Hematopoietic multipotent progenitor cell treated with erythropoietin and hydrocortisone succinate and interleukin-3 and kit ligand, for 17 days (in vitro differentiated cells): ENCODE results near the gene LLCFC1.
A peak's percentile ranks its signal among the peaks of the same experiment; 100 is the strongest.
"Not testable (repeated sequence)": the region's sequence is repeated elsewhere in the genome, so short reads cannot be mapped to it uniquely, and the experiment has no call there.

ENCODE experiments used
- DNase-seq: peaks from one replicate; pipeline ENCODE4 v3.0.0-alpha.2; 2015; ENCODE audit warnings: low spot score

Gene LLCFC1

GRCh38 chr7:142943706-142944268 is 4.5 kb downstream of the LLCFC1 start:
- DNase-seq, result no peak

GRCh38 chr7:142945001-142945400 is 5.7 kb downstream of the LLCFC1 start:
- no peak for DNase-seq

- DNase-seq, result no peak
Measured at GRCh38 chr7:142948603-142949002, 9.3 kb downstream of the LLCFC1 start.

- no peak for DNase-seq
Measured at GRCh38 chr7:142950235-142950634, 11.0 kb downstream of the LLCFC1 start.

GRCh38 chr7:142954680-142955268 is 15.5 kb downstream of the LLCFC1 start:
- DNase-seq, result no peak

- peak; percentile 62 for DNase-seq
Measured at GRCh38 chr7:142956951-142957623, 17.8 kb downstream of the LLCFC1 start.

DNA sequence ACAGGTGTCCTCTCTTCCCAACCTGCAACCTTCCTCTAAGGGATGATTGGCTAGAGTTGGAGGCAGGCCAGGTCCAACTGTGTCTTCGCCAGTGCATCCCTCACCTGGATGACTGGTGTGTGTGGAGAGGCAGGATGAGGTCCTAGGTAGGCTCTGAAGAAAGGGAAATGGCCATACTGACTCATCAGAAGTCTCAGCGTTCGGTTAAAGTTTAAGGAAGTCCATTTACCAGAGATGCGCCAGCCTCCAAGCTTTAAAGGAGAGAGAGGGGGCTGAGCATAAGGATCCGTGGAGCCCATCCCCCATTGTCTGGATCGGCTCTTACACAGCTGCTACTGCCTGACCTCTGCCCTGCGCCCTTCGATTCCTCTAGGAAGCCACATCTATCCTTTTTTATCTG is 18.4 kb downstream of the LLCFC1 start:
- no peak for DNase-seq

GRCh38 chr7:142959202-142959601 is 19.9 kb downstream of the LLCFC1 start:
- no peak for DNase-seq

DNA sequence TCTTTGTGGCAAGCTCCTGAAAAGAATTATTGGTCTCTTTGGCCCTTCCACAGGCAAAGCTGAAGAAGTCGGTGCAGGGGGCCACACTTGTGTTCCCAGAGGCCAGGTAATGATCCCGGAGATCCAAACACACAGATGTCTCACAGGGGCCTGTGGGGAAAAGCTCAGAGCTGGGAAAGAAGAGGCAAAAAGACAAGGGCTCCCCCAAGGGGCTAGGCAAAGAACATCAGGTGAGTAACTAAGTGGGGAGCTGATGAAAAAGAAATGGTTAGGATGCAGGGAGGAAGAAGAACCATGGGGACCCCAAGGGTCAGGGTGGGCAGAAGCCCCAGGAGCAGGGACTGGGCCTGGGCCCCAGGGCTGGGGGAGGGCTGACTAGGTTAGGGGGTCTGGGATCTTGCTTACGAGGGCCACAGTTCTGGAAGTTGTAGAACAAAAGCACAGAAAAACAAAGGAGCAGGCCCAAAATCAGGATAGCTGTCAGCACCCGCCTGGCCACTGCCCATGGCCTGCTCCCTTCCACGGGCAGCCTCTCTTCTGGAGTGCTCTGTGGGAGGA is 21.8 kb downstream of the LLCFC1 start:
- peak; percentile 74 for DNase-seq

DNA sequence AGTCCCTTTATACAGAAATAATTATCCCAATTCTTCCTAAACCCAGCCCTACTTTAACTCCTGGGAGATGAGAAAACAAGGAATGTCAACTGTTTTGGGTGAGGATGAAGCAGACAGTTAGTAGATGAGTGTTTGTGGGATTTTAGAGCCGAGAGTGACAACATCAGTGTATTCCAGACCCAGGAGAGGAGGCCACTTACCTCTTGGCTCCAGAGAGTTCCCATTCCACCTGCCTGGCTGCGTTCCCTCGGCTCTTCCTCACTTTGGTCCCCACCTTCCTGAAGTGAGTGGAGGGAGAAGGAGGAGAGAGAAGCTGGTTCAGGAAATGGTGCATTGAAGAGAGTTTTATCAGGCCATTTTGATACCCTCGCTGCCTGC is 22.3 kb downstream of the LLCFC1 start:
- DNase-seq, result peak; percentile 57

- DNase-seq, result peak; percentile 84
Measured at GRCh38 chr7:142961973-142962926, 23.0 kb downstream of the LLCFC1 start, which contains the start of gene KEL. Gene KEL (minus strand): TSS chr7:142962363. CDS start chr7:142962206, 157 bp downstream.

GRCh38 chr7:142962991-142963390 is 23.7 kb downstream of the LLCFC1 start:
- no peak for DNase-seq

- no peak for DNase-seq
Measured at GRCh38 chr7:142963993-142964392, 24.7 kb downstream of the LLCFC1 start.

DNA sequence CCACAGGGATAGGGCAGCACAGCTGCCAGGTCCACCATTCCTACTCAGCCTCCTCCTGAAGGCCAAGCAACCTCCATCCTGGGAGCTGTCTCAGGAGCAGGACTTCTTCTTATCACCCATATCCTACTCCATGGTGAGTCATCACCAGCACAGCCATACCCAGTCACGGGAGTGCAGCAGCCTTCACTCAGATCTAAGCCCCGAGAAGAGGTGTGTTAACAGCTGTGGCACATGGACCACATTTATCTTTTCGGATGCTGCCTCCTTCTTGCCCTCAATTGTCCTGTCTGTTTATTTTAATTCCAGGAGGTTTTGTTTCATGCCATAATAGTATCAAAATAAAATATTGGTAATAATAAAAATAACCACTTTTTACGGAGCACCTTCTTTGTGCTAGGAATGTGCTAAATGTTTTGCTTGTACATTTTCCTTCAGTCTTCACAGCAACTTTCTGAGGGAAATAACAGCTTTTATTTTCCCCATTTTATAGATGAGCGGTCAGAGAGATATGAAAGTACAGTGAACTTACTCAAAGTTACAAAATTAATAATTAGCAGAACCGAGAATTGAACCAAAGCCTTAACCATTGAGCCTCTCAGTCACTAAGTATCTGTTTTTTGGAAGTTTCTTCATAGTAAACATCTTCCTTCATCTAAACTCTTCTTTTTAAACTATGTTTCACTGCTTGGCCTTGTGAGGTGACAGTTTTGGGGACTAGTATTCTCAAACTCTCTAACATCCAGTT is 25.4 kb downstream of the LLCFC1 start:
- DNase-seq, result peak; percentile 76

DNA sequence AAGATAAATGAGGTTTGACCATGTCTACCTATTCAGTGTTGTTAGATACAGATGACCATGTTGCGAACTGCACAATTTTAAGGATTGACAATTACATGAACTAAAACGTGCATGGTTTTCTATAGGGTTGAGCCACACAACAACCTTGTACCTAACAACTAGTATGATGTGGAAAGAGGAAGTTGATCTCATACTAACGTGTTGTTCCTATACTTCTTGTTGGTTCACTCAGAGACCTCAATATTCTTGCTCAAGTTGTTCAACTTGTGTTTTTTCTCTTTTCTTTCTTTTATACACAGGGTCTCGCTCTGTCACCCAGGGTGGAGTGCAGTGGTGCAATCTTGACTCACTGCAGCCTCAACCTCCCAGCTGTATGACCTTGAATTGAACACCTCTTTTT is 28.9 kb downstream of the LLCFC1 start:
- DNase-seq, result no peak

DNA sequence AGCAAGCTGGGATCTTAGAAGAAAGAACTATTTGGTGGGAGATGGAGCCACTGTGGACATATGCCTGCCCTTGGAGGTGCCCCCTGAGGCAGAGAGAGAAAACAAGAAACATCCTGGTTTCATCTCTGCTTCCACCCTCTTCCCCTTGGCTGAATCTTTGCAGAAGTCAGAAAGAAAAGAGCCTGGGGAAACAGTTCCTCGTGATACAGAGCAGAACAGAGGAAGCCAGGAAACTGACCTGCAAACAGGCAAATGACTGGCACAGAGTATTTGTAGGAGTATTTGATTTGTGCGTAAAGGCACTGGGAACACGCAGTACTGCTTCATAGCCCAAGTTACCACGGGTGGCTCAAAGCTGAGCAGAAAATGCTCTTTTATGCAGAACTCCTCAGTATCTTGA is 29.9 kb downstream of the LLCFC1 start:
- no peak for DNase-seq

GRCh38 chr7:142974626-142975025 is 35.3 kb downstream of the LLCFC1 start:
- DNase-seq, result no peak

- not testable (repeated sequence) for DNase-seq
Measured at GRCh38 chr7:142978402-142978801, 39.1 kb downstream of the LLCFC1 start.

DNA sequence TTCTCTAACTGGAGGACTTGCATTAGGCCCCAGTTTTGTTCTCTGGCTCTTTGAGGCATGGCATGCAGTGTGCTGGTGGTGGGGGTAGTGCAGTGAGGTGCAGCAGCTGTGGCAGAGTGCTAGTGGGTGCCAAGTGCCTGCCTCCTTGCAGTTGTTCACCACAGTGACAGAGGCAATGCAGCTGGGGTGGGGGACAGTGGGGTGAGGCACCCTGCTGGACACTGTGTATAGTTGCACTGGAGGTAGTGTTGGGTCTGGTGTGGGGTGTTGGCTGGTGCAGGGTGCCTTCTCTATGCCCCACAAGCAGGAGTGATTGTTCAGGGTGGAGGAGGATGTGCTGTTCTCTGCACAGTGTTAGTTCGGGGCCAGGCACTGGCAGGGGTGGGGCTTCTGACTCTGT is 44.5 kb downstream of the LLCFC1 start:
- no peak for DNase-seq

DNA sequence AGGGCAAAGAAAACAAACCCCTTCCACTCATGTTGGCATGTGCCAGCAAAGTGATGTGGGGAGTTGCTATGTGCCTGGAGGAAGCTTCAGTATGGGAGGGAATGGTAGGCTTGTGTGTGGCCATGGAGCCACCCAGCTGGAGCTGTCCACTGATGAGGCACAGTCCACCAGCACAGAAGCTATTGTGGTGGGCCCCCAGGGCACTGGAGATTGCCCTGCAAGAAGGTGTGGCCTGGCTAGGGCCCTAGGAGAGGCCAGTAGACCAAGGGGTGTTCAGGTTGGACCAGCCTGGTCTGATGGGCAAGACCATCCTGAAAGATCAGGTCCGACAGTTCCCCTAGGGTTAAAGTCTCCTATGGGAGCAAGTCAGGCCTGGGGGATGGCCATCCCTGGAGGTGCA is 45.0 kb downstream of the LLCFC1 start:
- DNase-seq, result no peak
